Astrocyte of the spinal cord (primary cell): Measurements from ENCODE around the gene DCLK2.

Experiments
- DNase-seq: peaks from one replicate; pipeline ENCODE4 v3.0.0; 2011; ENCODE audit warnings: low read depth, low spot score
- H3K4me3 ChIP-seq: 2 replicates; pipeline ENCODE4 v1.5.1; 2011; ENCODE audit warnings: low read depth, mild to moderate bottlenecking, low read length, moderate library complexity
- CTCF ChIP-seq: IDR thresholded peaks from 2 replicates; pipeline ENCODE4 v1.5.1; 2012; ENCODE audit warnings: low read depth, mild to moderate bottlenecking, low read length, inconsistent platforms
- in situ Hi-C: cut with HindIII; loops from 2 replicates; pipeline ENCODE4 v1.10.0; 2017; ENCODE audit warnings: low sequenced_read_pairs

Gene DCLK2

GRCh38 chr4:150126864-150127203 is 48.6 kb downstream of the DCLK2 start:
- DNase-seq, result peak; percentile 76
- H3K4me3 ChIP-seq, result no peak overlapping the region
- TF ChIP-seq CTCF, result no peak
- in situ Hi-C loops, result no loop called here

GRCh38 chr4:150127757-150128156 is 49.5 kb downstream of the DCLK2 start:
- peak; percentile 40 for DNase-seq
- no peak for TF ChIP-seq CTCF
- in situ Hi-C loops, result no loop called here
- no peak overlapping the region for H3K4me3 ChIP-seq

- no peak for TF ChIP-seq CTCF
- DNase-seq, result peak; percentile 84
- in situ Hi-C loops, result no loop called here
- no peak overlapping the region for H3K4me3 ChIP-seq
Observed at GRCh38 chr4:150130933-150131332, 52.7 kb downstream of the DCLK2 start.

GRCh38 chr4:150131581-150132228 is 53.5 kb downstream of the DCLK2 start:
- in situ Hi-C loops, result no loop called here

GRCh38 chr4:150133605-150134004 is 55.4 kb downstream of the DCLK2 start:
- in situ Hi-C loops, result no loop called here
- no peak for DNase-seq
- no peak for TF ChIP-seq CTCF
- H3K4me3 ChIP-seq, result no peak overlapping the region

More at GRCh38 chr4:150131581-150132228, 53.5 kb downstream of the DCLK2 start:
- no peak for TF ChIP-seq CTCF
- peak; percentile 45 for DNase-seq
- no peak overlapping the region for H3K4me3 ChIP-seq

GRCh38 chr4:150135134-150135772 is 57.0 kb downstream of the DCLK2 start:
- DNase-seq, result peak; percentile 32
- in situ Hi-C loops, result no loop called here
- H3K4me3 ChIP-seq, result no peak overlapping the region
- TF ChIP-seq CTCF, result no peak
